GM19452 (cell line): ENCODE data around the gene TRIM41.
"Not testable (repeated sequence)": the region's sequence is repeated elsewhere in the genome, so short reads cannot be mapped to it uniquely, and the experiment has no call there.

Experiments used
- ATAC-seq: cut with Tn5 transposase; IDR thresholded peaks from one replicate; pipeline ENCODE4 v1.9.1; 2021; ENCODE audit not compliant: unreplicated experiment

TRIM41 gene

DNA sequence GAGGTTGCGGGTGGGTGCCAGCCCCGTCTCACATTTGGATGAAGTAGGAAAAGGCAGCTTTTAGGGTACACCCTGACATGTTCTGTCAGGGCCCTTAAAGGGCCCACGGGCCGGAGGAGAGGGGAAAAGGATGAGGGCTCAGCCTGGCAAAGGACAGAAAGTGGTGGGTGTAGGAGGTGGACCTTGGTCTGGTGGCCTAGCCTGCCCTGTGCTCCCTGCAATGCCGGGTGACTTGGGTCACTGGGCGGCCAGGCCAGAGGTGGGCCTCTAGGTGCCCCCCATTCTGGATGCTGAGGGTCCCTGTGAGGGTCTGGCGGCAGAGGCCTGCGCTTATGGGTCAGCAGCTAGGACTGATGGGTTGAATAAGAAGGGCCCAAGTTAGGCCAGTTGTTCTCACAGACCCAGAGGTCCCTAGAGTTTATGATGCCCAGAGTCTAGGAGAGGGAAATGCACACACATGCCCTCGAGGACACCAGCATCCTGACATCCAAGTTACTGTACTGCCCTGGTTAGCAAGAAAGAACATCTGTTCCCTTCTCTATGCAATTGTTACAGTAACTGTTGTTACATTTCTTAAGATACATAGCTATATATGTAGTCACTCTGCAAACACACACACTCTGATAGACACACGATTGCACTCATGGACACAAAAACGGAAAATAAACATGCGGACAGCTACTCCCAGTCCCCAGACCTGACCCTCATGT is 30.6 kb upstream of the TRIM41 start:
- no peak for ATAC-seq

DNA sequence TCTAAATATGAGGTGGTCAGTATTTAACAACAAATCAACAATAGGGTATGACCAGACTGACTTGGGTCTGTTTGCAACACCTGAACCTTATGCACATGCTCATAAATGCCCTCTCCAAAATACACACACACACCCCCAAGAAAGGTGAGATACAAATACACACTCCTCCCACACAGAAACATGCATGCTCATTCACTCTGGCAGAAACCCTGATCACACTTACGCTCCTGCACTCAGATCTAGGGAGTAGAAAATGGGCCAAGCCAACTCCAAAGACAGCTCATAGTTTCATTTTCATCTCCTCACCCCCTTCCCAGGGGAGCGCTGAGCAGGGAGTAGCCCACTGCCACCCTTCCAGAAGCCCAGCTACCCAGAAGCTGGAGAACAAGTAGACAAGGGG is 29.4 kb upstream of the TRIM41 start:
- no peak for ATAC-seq

DNA sequence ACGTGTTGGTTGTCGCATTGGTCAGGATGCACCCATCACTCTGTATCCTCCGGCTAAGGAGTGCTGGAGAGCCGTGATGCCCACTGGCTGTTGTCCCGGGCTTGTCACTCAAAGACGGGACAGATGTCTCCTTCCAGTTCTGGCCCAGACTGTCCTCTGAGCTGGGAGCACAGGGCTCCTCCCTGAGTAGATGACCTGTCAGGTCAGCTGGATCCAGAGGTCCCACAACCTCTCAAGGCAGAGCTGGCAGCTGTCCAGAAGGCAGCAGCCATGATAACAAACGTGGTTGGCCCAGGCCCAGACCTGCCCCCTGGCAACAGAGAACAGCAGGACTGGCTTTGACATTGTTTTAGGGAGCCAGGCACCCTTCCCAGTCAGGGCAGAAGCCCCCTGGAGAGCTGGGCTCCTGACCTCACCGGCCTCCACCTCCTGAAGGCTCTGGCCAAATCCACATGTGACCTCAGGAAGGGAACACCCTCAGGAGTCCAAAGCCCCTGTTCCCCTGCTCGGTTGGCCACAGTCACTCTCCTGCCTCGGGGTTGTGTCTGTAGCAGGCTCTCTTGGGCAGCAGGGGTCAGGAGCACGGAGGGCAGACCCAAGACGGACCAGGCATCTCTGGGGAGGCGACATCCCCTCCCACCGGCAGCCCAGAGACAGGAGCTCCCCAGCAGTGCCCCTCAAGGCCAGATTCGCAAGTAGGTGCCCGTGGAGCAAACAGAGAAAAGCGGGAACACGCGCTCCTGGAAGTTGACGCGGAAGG is 28.4 kb upstream of the TRIM41 start:
- no peak for ATAC-seq

DNA sequence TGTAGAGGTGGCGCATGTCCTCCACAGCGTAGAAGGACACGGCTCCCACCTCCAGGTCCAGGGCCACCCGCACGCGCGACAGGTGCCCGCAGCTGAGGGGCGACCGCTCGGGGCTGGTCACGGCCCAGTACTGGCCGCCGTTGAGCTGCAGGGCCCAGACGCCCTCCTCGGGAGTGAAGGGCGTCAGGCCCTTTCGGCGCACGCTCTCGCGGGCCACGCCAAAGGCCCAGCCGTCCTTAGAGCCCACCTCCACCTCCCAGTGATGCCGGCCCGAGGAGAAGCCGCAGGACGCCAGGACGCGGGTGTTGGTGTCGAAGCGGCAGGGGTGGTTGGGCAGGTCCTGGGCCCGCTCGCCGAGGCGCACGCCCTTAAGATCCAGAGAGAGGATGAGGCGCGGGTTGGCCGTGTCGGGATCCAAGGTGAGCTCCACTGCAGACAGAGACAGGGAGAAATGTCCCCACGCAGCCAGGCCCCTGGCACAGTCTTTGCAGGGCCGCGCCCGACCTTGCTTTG is 27.8 kb upstream of the TRIM41 start:
- no peak for ATAC-seq

DNA sequence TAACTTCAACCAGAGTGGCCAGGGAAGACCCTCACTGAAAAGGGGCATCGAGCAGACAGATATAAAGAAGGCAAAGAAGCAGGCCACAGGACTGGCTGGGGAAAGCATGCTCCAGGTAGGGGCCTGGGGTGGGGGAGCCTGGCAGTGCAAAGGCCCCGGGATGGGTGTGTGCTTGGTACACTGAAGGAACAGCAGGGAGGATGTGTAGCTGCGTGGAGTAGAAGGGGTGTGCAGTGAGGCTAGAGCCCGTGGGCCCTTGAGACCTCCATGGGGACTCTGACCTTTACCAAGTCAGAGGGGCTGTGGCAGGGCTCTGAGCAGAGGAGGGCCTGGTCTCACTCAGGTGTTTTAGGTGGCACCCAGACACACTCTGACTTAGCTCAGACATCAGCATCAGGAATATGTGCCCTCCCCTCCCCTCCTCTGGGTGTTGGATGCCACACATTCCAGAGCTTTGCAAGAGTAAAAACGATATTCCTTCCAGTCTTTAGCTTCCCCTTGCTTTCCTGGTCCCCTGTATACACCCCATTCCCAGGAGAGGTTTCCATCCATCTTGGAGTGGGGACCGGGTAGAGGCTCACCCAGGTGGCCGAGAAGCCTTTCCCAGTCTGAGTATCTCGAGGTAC is 25.6 kb upstream of the TRIM41 start:
- ATAC-seq: no peak

GRCh38 chr5:181198106-181198685 is 24.9 kb upstream of the TRIM41 start:
- no peak for ATAC-seq

- ATAC-seq: peak; percentile 80
Observed at GRCh38 chr5:181198905-181199519, 24.1 kb upstream of the TRIM41 start.

GRCh38 chr5:181199881-181200638 is 23.0 kb upstream of the TRIM41 start:
- ATAC-seq: no peak

- ATAC-seq: no peak
Observed at GRCh38 chr5:181200816-181201215, 22.3 kb upstream of the TRIM41 start.

DNA sequence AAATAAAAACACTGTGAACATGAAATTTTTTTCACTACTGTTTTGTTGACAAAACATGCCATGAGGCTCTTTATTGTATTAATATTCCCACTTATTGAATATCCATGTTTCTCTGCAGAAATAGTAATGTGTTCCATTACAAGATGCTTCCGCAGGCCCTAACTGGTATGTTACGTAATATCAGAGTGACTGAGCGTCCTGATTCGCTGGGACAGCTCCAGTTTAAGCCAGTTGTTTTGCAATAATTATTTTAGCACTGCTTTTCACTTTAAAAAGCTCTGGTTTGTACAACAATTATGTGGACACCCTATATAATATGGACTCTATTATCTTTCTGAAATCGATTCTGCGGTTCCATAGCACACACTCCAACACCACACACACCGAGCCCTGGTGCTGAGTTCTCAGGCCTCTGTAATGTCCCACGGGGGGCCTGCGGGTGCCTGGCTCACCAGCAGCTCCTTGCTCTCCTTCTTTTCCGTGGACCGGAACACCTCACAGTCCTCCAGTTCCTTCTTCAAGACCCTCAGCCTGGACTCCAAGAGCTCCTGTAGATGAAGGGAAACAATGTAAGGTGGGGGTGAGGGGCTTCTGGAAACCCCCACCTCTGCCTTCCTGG is 19.9 kb upstream of the TRIM41 start:
- ATAC-seq: no peak

DNA sequence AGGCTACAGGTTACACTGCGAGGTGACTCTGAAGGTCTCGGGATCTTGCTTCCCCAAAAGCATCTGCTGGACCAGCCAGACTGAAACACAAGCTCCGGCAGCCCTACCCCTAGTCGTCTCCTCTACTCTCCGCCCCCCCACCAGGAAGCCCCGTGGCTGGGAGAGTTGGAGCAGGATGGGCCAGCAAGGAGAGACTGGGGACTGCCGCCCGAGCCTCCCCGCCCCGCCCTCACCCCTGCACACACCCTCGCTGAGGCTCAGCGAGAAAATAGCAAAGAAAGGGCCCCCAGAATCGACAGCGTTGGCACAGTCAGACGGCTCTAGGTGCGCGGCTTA is 19.3 kb upstream of the TRIM41 start:
- ATAC-seq: no peak

DNA sequence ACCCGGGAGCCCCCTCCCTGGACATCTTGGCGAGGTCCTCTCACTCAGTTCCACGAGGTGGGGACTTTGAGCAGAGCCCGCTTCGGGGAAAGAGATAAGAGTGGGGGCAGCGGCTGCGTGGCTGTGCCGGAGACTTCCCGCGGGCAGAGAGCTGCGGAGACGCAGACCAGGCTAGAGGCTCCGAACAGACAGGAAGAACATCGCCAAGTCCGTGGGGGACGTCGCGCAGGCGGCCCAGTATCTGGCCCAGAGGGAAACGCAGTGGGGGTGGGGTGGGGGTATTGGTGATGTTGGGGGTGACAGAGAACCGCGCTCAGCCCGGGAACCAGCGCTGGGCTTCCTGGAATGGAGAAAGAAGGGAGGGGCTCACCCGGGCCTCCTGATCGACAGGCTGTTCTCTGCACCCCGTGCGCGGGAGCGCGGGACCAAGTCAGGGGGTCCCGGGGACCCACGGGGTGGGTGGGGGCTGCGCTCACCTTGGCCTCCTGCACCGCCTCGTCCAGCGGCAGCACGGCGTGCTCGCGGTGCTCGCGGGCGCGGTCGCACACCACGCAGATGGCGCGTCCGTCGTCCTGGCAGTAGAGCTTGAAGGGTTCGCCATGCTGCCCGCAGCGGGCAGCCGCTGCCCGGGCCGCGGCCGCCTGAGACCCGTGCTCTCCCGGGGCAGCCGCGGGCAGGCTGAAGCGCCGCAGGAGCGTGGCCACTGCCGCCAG is 18.8 kb upstream of the TRIM41 start:
- no peak for ATAC-seq

GRCh38 chr5:181204826-181205760 is 18.0 kb upstream of the TRIM41 start, which contains the start of gene TRIM7:
Gene TRIM7 (minus strand): TSS chr5:181205196. CDS start chr5:181205110, 86 bp downstream.
- no peak for ATAC-seq

DNA sequence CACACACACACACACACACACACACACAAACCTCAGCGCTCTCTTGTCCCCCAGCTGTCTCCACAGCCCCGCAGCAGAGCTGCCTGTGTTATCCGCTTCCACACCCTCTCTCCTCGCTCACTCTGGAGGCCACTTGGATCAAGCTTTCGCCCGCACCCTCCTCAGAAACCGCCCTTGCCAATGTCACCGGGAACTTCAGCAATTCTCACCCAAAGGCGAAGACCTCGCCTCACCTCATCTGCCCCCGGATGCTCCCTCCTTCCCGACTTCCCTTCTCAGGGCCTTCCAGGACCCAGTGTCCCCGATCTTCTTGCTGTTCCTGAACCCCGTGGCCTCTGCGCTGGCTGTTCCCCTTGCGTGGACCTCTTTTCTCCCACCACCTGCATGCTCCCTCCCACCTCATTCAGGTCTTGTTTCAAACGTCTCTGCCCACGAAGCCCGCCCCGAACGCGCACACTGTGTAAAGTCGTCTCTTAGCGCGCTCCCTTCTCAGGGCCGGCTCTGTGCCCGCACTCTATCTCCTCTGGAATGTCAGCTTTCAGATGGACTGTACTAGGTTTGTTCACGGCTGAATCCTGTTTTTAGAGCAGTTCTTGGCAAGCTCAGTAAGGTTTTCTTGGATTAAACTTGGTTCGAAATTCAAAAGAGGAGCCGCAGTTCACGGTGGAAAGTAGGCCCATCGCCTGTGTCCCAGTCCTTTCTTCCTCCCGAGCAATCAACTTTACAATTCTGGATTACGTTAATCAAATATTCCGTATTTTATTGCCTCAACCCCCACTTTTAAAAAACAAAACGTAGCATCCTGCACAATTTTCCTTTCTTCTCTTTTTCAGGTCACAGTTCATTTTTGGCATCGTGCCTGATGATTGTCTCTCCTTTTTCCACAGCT is 17.1 kb upstream of the TRIM41 start:
- ATAC-seq: no peak

- ATAC-seq: peak; percentile 29
Observed at GRCh38 chr5:181207214-181207959, 15.7 kb upstream of the TRIM41 start.

DNA sequence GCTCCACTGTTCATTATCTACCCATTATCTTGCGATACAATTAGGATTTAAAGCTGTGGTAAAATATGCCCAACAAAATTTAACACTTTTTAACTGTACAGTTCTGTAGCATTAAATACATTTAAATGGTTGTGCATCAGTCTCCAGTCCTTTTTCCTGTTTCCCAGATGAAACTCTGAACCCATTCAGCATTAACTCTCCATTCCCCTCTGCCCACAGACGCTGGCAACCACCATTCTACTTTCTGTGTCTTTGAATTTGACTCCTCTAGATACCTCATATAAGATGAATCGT is 15.2 kb upstream of the TRIM41 start:
- no peak for ATAC-seq

DNA sequence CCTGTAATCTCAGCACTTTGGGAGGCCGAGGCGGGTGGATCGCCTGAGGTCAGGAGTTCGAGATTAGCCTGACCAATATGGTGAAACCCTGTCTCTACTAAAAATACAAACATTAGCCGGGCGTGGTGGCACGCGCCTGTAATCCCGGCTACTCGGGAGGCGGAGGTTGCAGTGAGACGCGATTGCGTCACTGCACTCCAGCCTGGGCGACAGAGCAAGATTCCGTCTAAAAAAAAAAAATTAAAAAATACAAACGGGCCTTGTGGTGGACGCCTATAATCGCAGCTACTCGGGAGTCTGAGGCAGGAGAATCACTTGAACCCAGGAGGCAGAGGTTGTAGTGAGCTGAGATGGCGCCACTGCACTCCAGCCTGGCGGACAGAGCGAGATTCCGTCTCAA is 14.1 kb upstream of the TRIM41 start:
- ATAC-seq: not testable (repeated sequence)
